Uterus (tissue), 4 donors: ENCODE data around the gene DNAJB8. TPM values are rescaled to one million over a fixed set of nuclear protein-coding genes. Genes with fewer than 3 reads are reported as not detected.

ENCODE experiments used
- DNase-seq, 2 donors: peaks; one replicate each; pipeline ENCODE4 v3.0.0-alpha.2; 2019 to 2020
- H3K27ac ChIP-seq, 2 donors: fragments of 200-600 bp; sonication (generic); 1 replicate in 1 of 2; 2 replicates in 1 of 2; pipeline ENCODE4 v1.5.1; 2016 to 2018
- H3K27me3 ChIP-seq, 2 donors: fragments of 200-600 bp; sonication (generic); one replicate each; pipeline ENCODE4 v1.5.1; 2018 to 2019; ENCODE audit warnings: control low read depth in 1 of 2
- H3K36me3 ChIP-seq, 2 donors: fragments of 200-600 bp; sonication (generic); one replicate each; pipeline ENCODE4 v1.5.1; 2019; ENCODE audit warnings: control low read depth in 1 of 2
- H3K4me1 ChIP-seq, 2 donors: fragments of 200-600 bp; sonication (generic); one replicate each; pipeline ENCODE4 v1.5.1; 2018 to 2019; ENCODE audit warnings: control low read depth in 1 of 2
- H3K4me3 ChIP-seq, 2 donors: fragments of 200-600 bp; sonication (generic); 1 replicate in 1 of 2; 2 replicates in 1 of 2; pipeline ENCODE4 v1.5.1; 2018 to 2019; ENCODE audit warnings: mild to moderate bottlenecking in 1 of 2
- H3K9me3 ChIP-seq, 2 donors: fragments of 200-600 bp; sonication (generic); one replicate each; pipeline ENCODE4 v1.5.1; 2019; ENCODE audit warnings: control low read depth in 1 of 2
- CTCF ChIP-seq, 4 experiments: fragments of 200-600 bp in 2 of 4; fragments of 450-650 bp in 2 of 4; sonication (generic) in 2 of 4; IDR thresholded peaks; one replicate each; pipeline ENCODE4 v1.5.1; 2016 to 2019; ENCODE audit warnings: antibody characterized with exemption in 4 of 4, mild to moderate bottlenecking in 2 of 4, moderate library complexity in 1 of 4
- POLR2A ChIP-seq, 2 donors: fragments of 450-650 bp; IDR thresholded peaks; one replicate each; pipeline ENCODE4 v1.6.1; 2016; ENCODE audit warnings: antibody characterized with exemption in 2 of 2, mild to moderate bottlenecking in 1 of 2, moderate library complexity in 1 of 2
- intact Hi-C: fragments of 100-400 bp; cut with DNase I; formaldehyde crosslinking; loops from one replicate; pipeline ENCODE4 v1.15.1; 2023; ENCODE audit warnings: low total_unique reads
- total RNA-seq, 4 donors: library from RNA; depleted of rRNA in 3 of 4; stranded (reverse); fragments of >200 nt in 3 of 4; gene quantifications; one replicate each; pipeline versions ENCODE4 v1.1.0 to v1.2.4, GENCODE V29; 2014 to 2023
- donor health status: DM: yes; HTN: yes; CAD: no.

The DNAJB8 gene
- total RNA-seq, 4 donors from 2014 or later, result not detected

GRCh38 chr3:128483657-128484403, 17.1 kb upstream of the DNAJB8 start:
- intact Hi-C loops, result no loop called here
- DNase-seq, result peak; percentile 37 to 39
- Histone ChIP-seq H3K36me3 (no peaks in the 10 kb centered on the region), H3K9me3 (no peaks in the 10 kb centered on the region), H3K27me3 (no peaks in the 10 kb centered on the region), H3K27ac (peak overlapping the region; percentile 99 to 100), H3K4me1 (peaks cover 0 to 26% of the 10 kb centered on the region in 2 donors), H3K4me3 (peak overlapping the region; percentile 56 to 98)
- TF ChIP-seq POLR2A (IDR thresholded peaks at IDR 0.05), result peak in 1 of 2 donors; percentile 7
- no peak for TF ChIP-seq CTCF (IDR thresholded peaks at IDR 0.05)

GRCh38 chr3:128482666-128483656, 16.3 kb upstream of the DNAJB8 start:
- H3K4me3 ChIP-seq, result peak overlapping the region; percentile 56 to 98
- no peaks in the 10 kb centered on the region for H3K36me3 ChIP-seq
- intact Hi-C loops, result no loop called here
- H3K27me3 ChIP-seq, result no peaks in the 10 kb centered on the region
- TF ChIP-seq CTCF (IDR thresholded peaks at IDR 0.05), result peak in 2 of 4 experiments; percentile 6 to 15
- peak in 1 of 2 donors; percentile 26 for TF ChIP-seq POLR2A (IDR thresholded peaks at IDR 0.05)
- peaks cover 0 to 26% of the 10 kb centered on the region in 2 donors for H3K4me1 ChIP-seq
- peak; percentile 83 to 90 for DNase-seq
- peak overlapping the region; percentile 99 to 100 for H3K27ac ChIP-seq
- H3K9me3 ChIP-seq, result no peaks in the 10 kb centered on the region

- Histone ChIP-seq H3K9me3 (no peaks in the 10 kb centered on the region), H3K4me3 (no peak overlapping the region), H3K27me3 (no peaks in the 10 kb centered on the region), H3K27ac (peak overlapping the region; percentile 99 to 100), H3K4me1 (peaks cover 0 to 26% of the 10 kb centered on the region in 2 donors), H3K36me3 (no peaks in the 10 kb centered on the region)
- DNase-seq, result peak in 1 of 2 donors; percentile 57
- intact Hi-C loops, result no loop called here
- TF ChIP-seq POLR2A (IDR thresholded peaks at IDR 0.05), result no peak
These were observed 15.5 kb upstream of the DNAJB8 start for GRCh38 chr3:128482175-128482574.

- peaks cover 0 to 26% of the 10 kb centered on the region in 2 donors for H3K4me1 ChIP-seq
- intact Hi-C loops, result no loop called here
- no peaks in the 10 kb centered on the region for H3K36me3 ChIP-seq
- TF ChIP-seq CTCF (IDR thresholded peaks at IDR 0.05) (no peak), POLR2A (IDR thresholded peaks at IDR 0.05) (no peak)
- peak overlapping the region; percentile 99 to 100 for H3K27ac ChIP-seq
- H3K9me3 ChIP-seq, result no peaks in the 10 kb centered on the region
- H3K27me3 ChIP-seq, result no peaks in the 10 kb centered on the region
- no peak overlapping the region for H3K4me3 ChIP-seq
- DNase-seq, result peak; percentile 50 to 70
These were observed 14.8 kb upstream of the DNAJB8 start for GRCh38 chr3:128481438-128481942.

GRCh38 chr3:128480717-128481437, 14.2 kb upstream of the DNAJB8 start:
- no peak overlapping the region for H3K4me3 ChIP-seq
- H3K27me3 ChIP-seq, result no peaks in the 10 kb centered on the region
- intact Hi-C loops, result no loop called here
- peak in 1 of 2 donors; percentile 38 for DNase-seq
- H3K9me3 ChIP-seq, result no peaks in the 10 kb centered on the region
- H3K27ac ChIP-seq, result peak overlapping the region; percentile 99 to 100
- H3K36me3 ChIP-seq, result no peaks in the 10 kb centered on the region
- TF ChIP-seq POLR2A (IDR thresholded peaks at IDR 0.05) (no peak), CTCF (IDR thresholded peaks at IDR 0.05) (no peak)
- H3K4me1 ChIP-seq, result peaks cover 0 to 26% of the 10 kb centered on the region in 2 donors
